B cell (primary cell): Measurements from ENCODE around the gene LEPR. TPM values are rescaled to one million over a fixed set of nuclear protein-coding genes. Genes with fewer than 3 reads are reported as not detected.

Experiments used
- ATAC-seq: fragments of 200-7000 bp; cut with Tn5 transposase; one replicate; pipeline ENCODE4 v1.10.0; 2021; ENCODE audit warnings: low read depth, mild to moderate bottlenecking, moderate number of reproducible peaks, moderate library complexity
- CTCF ChIA-PET: fragments of 350-600 bp; sonication (Branson Sonifier 250); formaldehyde crosslinking; loops from one replicate; lab custom pipeline; 2021; ENCODE audit warnings: antibody characterized with exemption, inconsistent platforms; lab: Charles Lee
- POLR2A ChIA-PET: fragments of 350-600 bp; sonication (Branson Sonifier 250); formaldehyde crosslinking; loops from one replicate; lab custom pipeline; 2021; ENCODE audit warnings: antibody characterized with exemption; lab: Charles Lee
- DNase-seq: peaks from one replicate; pipeline ENCODE4 v3.0.0; 2013
- H2AFZ ChIP-seq: 2 replicates; pipeline ENCODE4 v1.6.1; 2012; ENCODE audit warnings: mild to moderate bottlenecking, low read depth, low read length; ENCODE audit not compliant: insufficient read depth, poor library complexity, severe bottlenecking
- H3K27ac ChIP-seq, 2 donors: 1 replicate in 1 of 2; 2 replicates in 1 of 2; pipeline ENCODE4 v1.5.1; 2012 to 2013; ENCODE audit warnings: low read length in 2 of 2, mild to moderate bottlenecking in 2 of 2, moderate library complexity in 1 of 2
- H3K27me3 ChIP-seq, 4 experiments: fragments of 200-600 bp in 1 of 4; sonication (generic) in 1 of 4; replicated peaks in 1 of 4; 1 replicate in 2 of 4; 2 replicates in 2 of 4; pipeline versions ENCODE4 v1.6.1 to v1.7.0; 2013 to 2016; ENCODE audit warnings: low read length in 3 of 4, mild to moderate bottlenecking in 2 of 4, mixed read lengths in 1 of 4, moderate library complexity in 1 of 4; ENCODE audit not compliant: insufficient read depth in 4 of 4, control insufficient read depth in 3 of 4; ENCODE audit errors: control extremely low read depth in 1 of 4
- H3K36me3 ChIP-seq, 2 experiments: replicated peaks in 1 of 2; 1 replicate in 1 of 2; 2 replicates in 1 of 2; pipeline versions ENCODE4 v1.6.1 to v1.7.1; 2013; ENCODE audit warnings: low read length in 1 of 2; ENCODE audit not compliant: insufficient read depth in 2 of 2, control insufficient read depth in 1 of 2; ENCODE audit errors: control extremely low read depth in 1 of 2, extremely low read depth in 1 of 2
- H3K4me1 ChIP-seq, 2 donors: fragments of 200-600 bp in 1 of 2; sonication (generic) in 1 of 2; 1 replicate in 1 of 2; 2 replicates in 1 of 2; pipeline versions ENCODE4 v1.5.1 to v1.6.1; 2013 to 2017; ENCODE audit warnings: low read length in 2 of 2; ENCODE audit not compliant: control insufficient read depth in 2 of 2, insufficient read depth in 2 of 2
- H3K4me2 ChIP-seq: replicated peaks from 2 replicates; pipeline ENCODE3; 2012; ENCODE audit warnings: mild to moderate bottlenecking, low read depth, low read length; ENCODE audit not compliant: poor library complexity, severe bottlenecking
- H3K4me3 ChIP-seq, 5 experiments: fragments of 200-600 bp in 1 of 5; sonication (generic) in 1 of 5; 1 replicate in 3 of 5; 2 replicates in 2 of 5; pipeline versions ENCODE4 v1.5.1 to v1.7.0; 2011 to 2016; ENCODE audit warnings: low read length in 4 of 5, mild to moderate bottlenecking in 4 of 5, low read depth in 2 of 5, control low read depth in 1 of 5, moderate library complexity in 1 of 5; ENCODE audit not compliant: insufficient read depth in 1 of 5; ENCODE audit errors: control extremely low read depth in 1 of 5, extremely low read depth in 1 of 5
- H3K79me2 ChIP-seq: fragments of 200-600 bp; sonication (generic); one replicate; pipeline ENCODE4 v1.6.0; 2016; ENCODE audit warnings: low read length; ENCODE audit not compliant: control insufficient read depth, insufficient read depth
- H3K9ac ChIP-seq: fragments of 200-600 bp; sonication (generic); 2 replicates; pipeline ENCODE4 v1.6.1; 2017; ENCODE audit warnings: mild to moderate bottlenecking, low read length, moderate library complexity
- H3K9me3 ChIP-seq, 3 donors: one replicate each; pipeline versions ENCODE4 v1.6.1 to v1.7.1; 2013; ENCODE audit warnings: low read length in 2 of 3; ENCODE audit not compliant: control insufficient read depth in 2 of 3, insufficient read depth in 1 of 3; ENCODE audit errors: control extremely low read depth in 1 of 3
- H4K20me1 ChIP-seq: 2 replicates; pipeline ENCODE4 v1.6.0; 2012; ENCODE audit warnings: mild to moderate bottlenecking, low read length; ENCODE audit not compliant: insufficient read depth, control insufficient read depth, poor library complexity, severe bottlenecking
- H3K27ac Mint-ChIP-seq: one replicate; pipeline ENCODE4 v1.8.0; 2021; ENCODE audit warnings: mixed read lengths
- H3K27me3 Mint-ChIP-seq: one replicate; pipeline ENCODE4 v1.8.0; 2021; ENCODE audit warnings: mixed read lengths
- H3K4me1 Mint-ChIP-seq: one replicate; pipeline ENCODE4 v1.8.0; 2021; ENCODE audit warnings: mixed read lengths
- H3K4me3 Mint-ChIP-seq: one replicate; pipeline ENCODE4 v1.8.0; 2021; ENCODE audit warnings: mixed read lengths
- H3K9me3 Mint-ChIP-seq: one replicate; pipeline ENCODE4 v1.8.0; 2022; ENCODE audit warnings: mixed read lengths; ENCODE audit not compliant: insufficient read depth
- CTCF ChIP-seq: fragments of 200-600 bp; IDR thresholded peaks from one replicate; pipeline ENCODE4 v1.8.0; 2022; ENCODE audit warnings: antibody characterized with exemption, mild to moderate bottlenecking
- EZH2 ChIP-seq: IDR thresholded peaks from 2 replicates; pipeline ENCODE4 v1.6.1; 2012; ENCODE audit warnings: borderline replicate concordance, low read depth, mild to moderate bottlenecking, moderate library complexity, low read length; ENCODE audit not compliant: insufficient read depth, poor library complexity, severe bottlenecking
- WGBS: methylation state at CpG from one replicate; pipeline ENCODE4 v1.1.5; 2013; ENCODE audit warnings: missing lambda C conversion rate; ENCODE audit not compliant: insufficient coverage; 5-methylcytosine and 5-hydroxymethylcytosine counted together
- intact Hi-C: fragments of 100-400 bp; cut with micrococcal nuclease; formaldehyde crosslinking; loops from one replicate; pipeline ENCODE4 v1.10.0; 2022
- polyA plus RNA-seq: library from polyadenylated mRNA; depleted of rRNA; stranded (reverse); fragments of >200 nt; gene quantifications from 2 replicates; pipeline ENCODE4 v1.2.3, GENCODE V29; 2012
- total RNA-seq, 2 donors: library from RNA; stranded (reverse); fragments of 120-200 nt in 1 of 2; gene quantifications; 1 replicate in 1 of 2; 2 replicates in 1 of 2; pipeline versions ENCODE4 v1.2.3 to v1.2.4, GENCODE V29; 2013 to 2022

LEPR gene
- total and polyA plus RNA-seq, 2 donors (not counting 1 experiment from before 2014, with no cell fraction given): 0.19 to 0.30 TPM

- Histone ChIP-seq H3K4me3 (no peak overlapping the region), H3K4me2 (no peak overlapping the region), H4K20me1 (no peaks in the 10 kb centered on the region), H3K4me1 (no peaks in the 10 kb centered on the region), H3K79me2 (no peaks in the 10 kb centered on the region), H3K27me3 (no peaks in the 10 kb centered on the region), H3K9me3 (no peaks in the 10 kb centered on the region), H3K36me3 (peaks cover 3 to 7% of the 10 kb centered on the region in 2 experiments), H2AFZ (no peak overlapping the region), H3K9ac (no peak overlapping the region), H3K27ac (no peak overlapping the region)
- intact Hi-C loops: loop anchor here (5.0 kb wide), 1 partner anchor 1013 kb away; no protein-coding TSS in a partner anchor
- Mint-ChIP-seq H3K9me3 (no peaks in the 10 kb centered on the region), H3K4me1 (no peaks in the 10 kb centered on the region), H3K4me3 (no peak overlapping the region), H3K27ac (no peak overlapping the region), H3K27me3 (no peaks in the 10 kb centered on the region)
- ChIA-PET POLR2A (no interaction called here), CTCF (no interaction called here)
- ATAC-seq (no peak), DNase-seq (no peak)
- no peak for TF ChIP-seq CTCF
- WGBS: no CpG with 5 or more reads among the region's 1 CpG
These were observed 13.8 kb downstream of the LEPR start for GRCh38 chr1:65434255-65434654.

GRCh38 chr1:65434760-65435159 lies 14.3 kb downstream of the LEPR start:
- POLR2A ChIA-PET: interaction anchor here (0.7 kb wide), 1 partner anchor 35 kb away, joined by 3 read pairs; no protein-coding TSS in a partner anchor
- Histone ChIP-seq H3K9ac (no peak overlapping the region), H4K20me1 (no peaks in the 10 kb centered on the region), H3K4me3 (no peak overlapping the region), H3K9me3 (no peaks in the 10 kb centered on the region), H3K4me2 (no peak overlapping the region), H3K4me1 (no peaks in the 10 kb centered on the region), H3K27me3 (no peaks in the 10 kb centered on the region), H3K27ac (no peak overlapping the region), H2AFZ (no peak overlapping the region), H3K36me3 (peaks cover 3 to 7% of the 10 kb centered on the region in 2 experiments), H3K79me2 (no peaks in the 10 kb centered on the region)
- WGBS: 93% methylated on average over 2 of the region's 3 CpGs
- Mint-ChIP-seq H3K27ac (no peak overlapping the region), H3K4me1 (no peaks in the 10 kb centered on the region), H3K9me3 (no peaks in the 10 kb centered on the region), H3K4me3 (no peak overlapping the region), H3K27me3 (no peaks in the 10 kb centered on the region)
- ATAC-seq: no peak
- intact Hi-C loops: loop anchor here (5.0 kb wide), 1 partner anchor 1013 kb away; no protein-coding TSS in a partner anchor
- DNase-seq: no peak
- CTCF ChIA-PET: no interaction called here
- TF ChIP-seq CTCF: no peak
- no peak for TF ChIP-seq EZH2
